Nucleus accumbens (tissue), 56 donors: ENCODE results near the gene CCDC90B.
"Not testable (repeated sequence)": the region's sequence is repeated elsewhere in the genome, so short reads cannot be mapped to it uniquely, and the experiment has no call there.

Experiments
- DNase-seq, 56 donors: peaks; one replicate each; lab custom pipeline; 2025; lab: John Stamatoyannopoulos, UW

CCDC90B gene, protein sequence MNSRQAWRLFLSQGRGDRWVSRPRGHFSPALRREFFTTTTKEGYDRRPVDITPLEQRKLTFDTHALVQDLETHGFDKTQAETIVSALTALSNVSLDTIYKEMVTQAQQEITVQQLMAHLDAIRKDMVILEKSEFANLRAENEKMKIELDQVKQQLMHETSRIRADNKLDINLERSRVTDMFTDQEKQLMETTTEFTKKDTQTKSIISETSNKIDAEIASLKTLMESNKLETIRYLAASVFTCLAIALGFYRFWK

DNA sequence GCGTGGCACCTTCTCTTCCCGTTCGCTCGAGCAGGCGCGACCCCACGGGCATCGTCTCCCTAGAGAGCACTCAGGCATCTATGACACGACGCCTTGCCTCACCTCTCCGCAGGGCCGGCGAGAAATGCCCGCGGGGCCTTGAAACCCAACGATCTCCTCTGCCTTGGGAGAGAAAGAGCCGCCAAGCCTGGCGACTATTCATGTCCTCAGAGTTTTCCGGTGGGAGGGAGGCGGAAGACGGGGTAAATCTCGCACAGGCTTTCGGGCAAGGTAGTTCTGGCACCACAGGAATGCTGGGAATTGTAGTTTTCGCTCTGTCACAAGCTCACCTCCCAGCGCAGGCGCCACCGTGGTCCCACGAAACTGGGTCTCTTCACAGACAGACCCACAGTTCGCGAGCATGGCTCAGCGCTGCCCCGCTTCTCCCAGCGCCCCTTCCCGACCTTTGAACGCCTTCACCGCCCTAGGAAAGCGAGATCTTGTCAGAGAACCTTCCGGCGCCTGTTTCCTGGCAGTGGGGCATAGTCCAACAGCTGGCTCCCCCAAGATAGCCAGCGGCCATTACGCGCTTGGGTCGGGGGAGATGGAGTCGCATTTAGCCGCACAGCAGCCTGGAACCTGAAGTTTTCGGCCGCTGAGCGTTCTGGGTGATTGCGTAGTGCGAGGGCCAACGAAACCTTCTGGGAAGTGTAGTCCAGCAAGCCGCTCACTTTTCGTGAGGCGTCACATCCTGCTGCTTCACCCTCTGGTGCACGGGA lies at the start of gene CCDC90B:
TSS of gene CCDC90B (minus strand) at position 597 of the 758 bp plus-strand sequence. CDS start at position 202, 395 bp downstream.
- DNase-seq: peak; percentile 79 to 100 (median 98)

DNA sequence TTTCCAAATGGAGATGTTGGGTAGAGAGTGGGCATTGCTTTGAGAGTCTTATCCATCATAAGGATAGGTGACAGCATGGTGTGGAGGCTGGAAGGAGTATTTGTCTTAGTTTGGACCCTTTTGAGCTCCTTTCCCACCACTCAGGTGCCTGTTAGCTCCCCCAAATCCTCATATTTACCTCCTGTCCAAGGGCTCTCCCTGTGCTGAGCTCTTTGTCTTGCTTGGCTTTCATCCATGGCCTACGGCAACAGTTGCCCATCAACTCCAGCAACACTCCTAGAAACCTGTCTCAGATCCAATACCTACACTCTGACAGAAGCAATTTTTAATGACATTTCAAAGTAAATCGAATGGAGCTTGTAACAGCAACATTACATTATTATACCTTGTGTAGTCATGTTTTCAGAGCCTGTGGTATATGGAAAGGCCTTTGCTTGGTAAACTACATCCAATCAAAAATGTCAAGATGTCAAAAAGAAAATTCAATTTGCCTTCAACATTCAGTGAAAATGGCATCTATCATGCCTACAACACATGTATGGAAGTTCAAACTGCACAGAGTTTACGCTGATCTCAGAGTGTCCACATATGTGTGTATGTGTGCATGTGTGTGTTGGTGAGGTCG lies 49.4 kb upstream of the CCDC90B start:
- no peak for DNase-seq

DNA sequence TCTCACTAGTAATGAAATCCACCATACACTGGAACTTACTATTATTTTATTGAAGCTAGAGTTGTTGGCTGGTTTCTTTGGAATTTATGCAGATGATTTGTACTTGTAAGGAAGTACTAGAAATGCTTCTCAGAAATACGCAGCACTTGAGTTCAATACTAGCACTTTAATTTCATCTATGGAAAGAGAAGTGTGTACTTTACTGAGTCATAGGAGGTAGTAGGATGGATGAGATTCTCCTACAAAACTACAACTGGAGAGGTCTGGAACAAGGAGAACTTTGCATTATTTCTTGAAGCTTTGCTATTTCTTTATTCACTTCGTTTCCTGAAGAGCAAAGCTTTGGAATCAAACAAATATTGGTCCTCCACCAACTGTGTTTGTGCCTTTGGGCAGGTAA lies 44.1 kb upstream of the CCDC90B start:
- no peak for DNase-seq

DNA sequence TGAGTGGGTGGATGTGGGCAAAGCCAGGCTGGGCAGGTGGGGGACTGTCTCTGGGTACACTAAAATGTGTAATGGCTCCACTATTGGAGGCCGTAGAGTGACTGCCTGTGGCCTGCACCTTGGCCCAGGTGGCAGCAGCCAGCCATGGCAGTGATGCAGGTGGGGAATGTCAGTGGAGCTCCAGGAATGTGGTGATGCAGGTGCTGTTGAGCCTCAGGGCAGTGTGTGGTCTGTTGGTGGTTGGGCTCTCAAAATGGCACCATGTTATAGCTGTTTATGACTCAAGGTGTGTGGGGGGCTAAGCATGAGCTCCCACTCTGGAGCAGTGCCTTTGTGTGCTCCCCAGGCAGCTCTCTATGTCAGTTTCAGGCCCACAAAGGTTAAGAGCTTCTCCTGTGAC lies 40.2 kb upstream of the CCDC90B start:
- DNase-seq: no peak

DNA sequence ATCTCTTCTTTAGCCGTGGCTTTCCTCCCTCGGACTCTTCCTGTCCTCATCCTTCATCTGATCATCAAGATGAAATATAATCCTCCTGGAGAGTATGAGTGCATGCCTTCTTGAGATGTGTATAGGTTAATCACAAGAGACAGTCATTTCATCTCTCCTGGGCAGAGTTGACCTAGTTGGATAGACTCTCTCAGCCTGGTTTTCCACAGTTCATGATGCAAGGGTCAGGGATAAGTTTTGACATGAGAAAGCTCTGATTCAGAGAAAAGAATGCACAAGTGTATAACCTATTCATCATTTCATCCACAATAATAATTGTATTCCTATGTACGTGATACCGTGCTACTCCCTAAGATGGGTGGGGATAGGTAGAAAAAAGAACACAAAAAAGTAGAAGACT lies 33.2 kb upstream of the CCDC90B start:
- no peak for DNase-seq

DNA sequence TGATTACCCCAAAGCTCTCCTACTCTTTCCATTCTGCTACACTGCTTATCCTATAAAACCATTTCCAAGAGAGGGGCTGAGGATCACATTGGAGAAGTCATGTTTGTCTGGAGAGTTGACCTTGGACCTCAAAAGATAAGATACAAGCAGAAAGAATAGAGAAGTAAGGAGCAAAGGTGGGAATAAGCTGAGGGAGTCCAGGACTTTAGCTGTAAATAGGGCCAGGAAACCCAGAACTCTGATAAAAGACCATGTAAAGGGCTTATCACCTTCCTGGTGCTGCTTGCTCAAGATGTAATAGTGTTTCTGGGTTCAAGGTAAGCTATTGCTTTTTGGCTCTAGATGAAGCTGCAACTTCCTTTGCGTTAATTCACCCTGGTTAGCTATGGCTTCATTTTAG lies 32.8 kb upstream of the CCDC90B start:
- DNase-seq: no peak

DNA sequence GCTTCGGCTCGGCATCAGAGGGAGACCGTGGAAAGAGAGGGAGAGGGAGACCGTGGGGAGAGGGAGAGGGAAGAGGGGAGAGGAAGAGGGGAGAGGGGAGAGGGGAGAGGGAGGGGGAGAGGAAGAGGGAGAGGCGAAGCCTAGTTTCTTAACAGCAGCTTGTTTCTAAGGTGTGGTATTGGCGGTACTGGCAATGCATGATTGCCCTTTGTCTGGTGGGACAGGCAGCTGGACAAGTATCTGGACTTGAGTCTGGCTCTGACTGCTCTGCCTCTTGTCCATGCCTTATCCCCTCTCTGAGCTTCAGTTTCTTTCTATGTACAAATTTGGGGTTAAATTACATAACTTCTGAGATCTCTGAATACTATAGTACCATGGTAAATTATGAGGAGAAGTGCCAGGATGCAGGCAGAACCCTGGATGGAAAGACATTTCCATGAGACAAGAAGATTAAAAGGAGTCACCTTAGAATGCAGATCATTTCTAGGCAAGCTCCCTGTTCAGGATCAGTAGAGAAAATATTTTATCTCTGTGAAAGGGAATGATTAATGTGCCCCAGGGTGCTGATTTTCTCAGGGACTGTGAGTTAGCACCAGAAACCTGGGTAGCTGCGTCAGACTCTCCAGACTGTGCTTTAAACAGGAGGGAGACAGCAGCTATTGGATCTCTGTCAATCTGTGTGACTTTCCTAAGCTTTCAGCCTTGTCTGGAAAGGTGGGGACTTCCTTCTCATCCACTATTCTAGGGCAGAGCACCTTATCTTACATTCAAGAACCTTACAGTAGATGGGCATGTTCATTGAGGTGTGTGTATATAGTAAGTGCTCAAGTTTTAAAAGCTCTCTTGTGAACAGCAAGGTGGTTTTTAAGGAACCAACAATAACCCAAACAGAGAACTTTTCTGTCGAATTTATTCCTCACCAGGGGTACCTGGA lies 31.9 kb upstream of the CCDC90B start:
- no peak for DNase-seq

DNA sequence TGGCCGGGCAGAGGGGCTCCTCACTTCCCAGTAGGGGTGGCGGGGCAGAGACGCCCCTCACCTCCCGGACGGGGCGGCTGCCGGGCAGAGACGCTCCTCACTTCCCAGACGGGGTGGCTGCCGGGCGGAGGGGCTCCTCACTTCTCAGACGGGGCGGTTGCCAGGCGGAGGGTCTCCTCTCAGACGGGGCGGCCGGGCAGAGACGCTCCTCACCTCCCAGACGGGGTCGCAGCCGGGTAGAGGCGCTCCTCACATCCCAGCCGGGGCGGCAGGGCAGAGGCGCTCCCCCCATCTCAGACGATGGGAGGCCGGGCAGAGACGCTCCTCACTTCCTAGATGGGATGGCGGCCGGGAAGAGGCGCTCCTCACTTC lies 30.7 kb upstream of the CCDC90B start:
- not testable (repeated sequence) for DNase-seq

DNA sequence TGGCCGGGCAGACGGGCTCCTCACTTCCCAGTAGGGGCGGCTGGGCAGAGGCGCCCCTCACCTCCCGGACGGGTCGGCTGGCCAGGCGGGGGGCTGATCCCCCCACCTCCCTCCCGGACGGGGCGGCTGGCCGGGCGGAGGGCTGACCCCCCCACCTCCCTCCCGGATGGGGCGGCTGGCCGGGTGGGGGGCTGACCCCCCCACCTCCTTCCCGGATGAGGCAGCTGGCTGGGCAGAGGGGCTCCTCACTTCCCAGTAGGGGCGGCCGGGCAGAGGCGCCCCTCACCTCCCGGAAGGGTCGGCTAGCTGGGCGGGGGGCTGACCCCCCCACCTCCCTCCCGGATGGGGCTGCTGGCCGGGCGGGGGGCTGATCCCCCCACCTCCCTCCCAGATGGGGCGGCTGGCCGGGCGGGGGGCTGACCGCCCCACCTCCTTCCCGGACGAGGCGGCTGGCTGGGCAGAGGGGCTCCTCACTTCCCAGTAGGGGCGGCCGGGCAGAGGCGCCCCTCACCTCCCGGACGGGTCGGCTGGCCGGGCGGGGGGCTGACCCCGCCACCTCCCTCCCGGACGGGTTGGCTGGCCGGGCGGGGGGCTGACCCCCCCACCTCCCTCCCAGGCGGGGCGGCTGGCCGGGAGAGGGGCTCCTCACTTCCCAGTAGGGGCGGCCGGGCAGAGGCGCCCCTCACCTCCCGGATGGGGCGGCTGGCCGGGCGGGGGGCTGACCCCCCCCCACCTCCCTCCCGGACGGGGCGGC lies 30.2 kb upstream of the CCDC90B start:
- not testable (repeated sequence) for DNase-seq

DNA sequence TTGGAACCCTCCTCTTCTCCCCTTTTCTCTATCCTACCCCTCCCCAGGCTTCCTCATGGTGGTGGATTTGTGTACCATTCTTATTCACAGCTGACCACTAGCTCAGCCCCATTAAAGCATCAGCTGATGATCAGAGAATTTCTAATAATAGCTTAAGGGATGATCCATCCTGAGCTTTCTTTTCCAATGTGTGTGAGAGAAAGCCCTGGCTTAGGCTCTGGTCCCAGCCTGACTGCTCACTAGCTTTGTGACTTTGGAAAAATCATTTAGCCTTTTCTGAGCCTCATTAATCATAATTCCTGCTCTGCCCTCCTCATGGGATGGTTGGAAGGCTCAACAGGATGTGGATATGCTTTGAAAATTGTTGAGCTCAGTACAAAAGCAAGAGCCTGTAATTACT lies 26.3 kb upstream of the CCDC90B start:
- no peak for DNase-seq

DNA sequence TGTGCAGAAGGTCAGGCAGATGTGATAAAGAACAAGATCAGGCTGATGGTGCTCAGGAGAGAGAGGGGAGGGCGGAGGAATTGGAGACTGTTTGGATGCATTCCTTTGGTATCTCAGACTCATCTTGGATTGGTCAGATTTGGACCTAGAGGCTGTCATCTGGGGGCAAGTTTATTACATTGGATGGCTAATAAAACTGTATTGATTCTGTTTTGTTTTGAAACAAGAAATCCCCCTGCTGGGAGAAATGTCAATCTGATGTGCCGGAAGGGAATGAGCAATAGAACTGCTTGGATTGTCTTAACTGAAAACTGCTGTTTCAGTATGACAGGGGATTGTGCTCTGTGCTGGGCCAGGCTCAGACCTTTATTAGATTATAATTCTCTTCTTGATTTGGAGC lies 25.5 kb upstream of the CCDC90B start:
- DNase-seq: no peak

DNA sequence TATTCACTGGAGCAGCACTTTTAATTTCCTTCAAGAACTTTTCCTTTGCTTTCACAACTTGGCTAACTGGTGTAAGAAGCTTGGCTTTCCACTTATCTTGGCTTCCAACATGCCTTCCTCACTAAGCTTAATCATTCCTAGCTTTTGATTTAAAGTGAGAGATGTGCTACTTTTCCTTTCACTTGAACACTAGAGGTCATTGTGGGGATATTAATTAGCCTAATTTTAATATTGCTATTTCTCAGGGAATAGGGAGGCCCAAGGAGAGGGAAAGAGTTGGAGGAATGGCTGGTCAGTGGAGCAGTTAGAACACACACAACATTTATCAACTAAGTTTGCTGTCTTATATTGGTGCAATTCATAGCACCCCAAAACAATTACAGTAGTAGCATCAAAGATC lies 24.6 kb upstream of the CCDC90B start:
- DNase-seq: no peak

DNA sequence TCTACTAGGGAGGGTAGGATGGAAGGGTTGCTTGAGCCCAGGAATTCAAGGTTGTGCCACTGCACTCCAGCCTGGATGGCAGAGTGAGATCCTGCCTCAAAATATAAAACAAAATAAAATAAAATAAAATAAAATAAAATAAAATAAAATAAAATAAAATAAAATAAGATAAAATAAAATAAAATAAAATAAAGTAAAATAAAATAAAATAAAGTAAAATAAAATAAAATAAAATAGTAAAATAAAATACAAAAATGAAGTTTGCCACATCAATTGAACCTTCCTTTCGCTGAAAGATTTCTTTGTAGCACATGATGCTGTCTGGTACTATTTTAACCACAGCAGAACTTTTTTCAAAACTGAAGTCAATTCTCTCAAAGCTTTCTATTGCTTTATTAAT lies 22.4 kb upstream of the CCDC90B start:
- DNase-seq: not testable (repeated sequence)

DNA sequence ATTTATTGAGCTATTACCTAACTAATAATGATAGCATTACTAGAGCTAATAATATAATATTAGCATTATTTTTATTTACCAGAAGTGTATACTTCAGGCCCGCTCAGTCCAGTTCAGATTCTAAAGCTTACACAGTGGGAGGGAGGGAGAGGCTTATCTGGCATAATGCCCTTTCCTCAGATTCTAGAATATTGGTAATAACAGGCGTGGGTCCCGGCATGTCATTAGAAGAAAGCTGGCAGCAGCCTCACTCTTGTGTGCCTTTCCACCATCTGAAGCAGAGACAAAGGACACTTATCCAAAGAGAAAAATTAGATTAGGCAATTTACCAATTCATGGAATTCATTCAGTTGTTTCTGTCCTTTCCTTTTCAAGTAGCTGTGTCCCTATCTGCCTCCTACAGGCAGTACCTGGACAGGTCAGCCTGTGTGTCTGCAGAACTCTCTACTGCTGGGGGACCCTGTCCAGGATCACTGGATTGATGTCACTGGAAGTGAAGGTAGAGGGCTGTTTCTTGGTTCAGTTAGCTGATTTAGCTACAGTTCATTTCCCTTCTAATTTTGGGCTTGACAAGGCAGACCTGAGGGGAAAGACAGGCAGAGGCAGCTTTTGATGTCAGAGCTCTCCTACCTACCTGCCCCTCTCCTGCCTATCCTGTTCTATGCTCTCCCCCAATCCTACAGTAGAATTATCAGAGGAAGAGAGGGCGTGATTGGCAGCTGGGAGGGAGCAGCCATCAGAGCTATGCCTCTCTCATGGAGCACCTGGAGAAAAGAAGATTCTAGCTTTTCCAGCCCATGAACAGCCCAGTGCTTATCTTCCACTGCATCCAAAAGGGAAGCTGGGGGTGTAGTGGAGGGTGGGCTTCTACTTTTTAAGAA lies 20.3 kb upstream of the CCDC90B start:
- DNase-seq: peak in 26 of 56 donors; percentile 5 to 78 (median 36)

DNA sequence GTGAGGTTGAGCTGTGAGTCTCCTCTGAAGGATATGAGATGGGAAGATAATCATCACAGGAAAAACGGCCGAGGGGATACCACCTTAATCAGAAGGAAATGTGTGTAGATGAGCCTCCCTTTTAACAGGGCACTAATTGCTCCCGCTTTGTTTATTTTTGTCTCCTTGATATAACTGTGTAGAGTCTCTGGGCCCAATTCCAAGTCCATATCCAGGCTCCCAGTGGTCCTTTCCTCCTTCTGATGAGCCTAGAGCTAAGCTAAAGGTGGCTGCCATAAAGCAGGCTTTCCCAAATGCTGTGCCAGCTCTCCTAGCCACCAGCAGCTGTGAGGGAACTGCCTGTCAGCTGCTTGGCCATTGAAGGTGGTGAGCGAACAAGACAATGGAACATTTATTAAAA lies 17.1 kb upstream of the CCDC90B start:
- no peak for DNase-seq

DNA sequence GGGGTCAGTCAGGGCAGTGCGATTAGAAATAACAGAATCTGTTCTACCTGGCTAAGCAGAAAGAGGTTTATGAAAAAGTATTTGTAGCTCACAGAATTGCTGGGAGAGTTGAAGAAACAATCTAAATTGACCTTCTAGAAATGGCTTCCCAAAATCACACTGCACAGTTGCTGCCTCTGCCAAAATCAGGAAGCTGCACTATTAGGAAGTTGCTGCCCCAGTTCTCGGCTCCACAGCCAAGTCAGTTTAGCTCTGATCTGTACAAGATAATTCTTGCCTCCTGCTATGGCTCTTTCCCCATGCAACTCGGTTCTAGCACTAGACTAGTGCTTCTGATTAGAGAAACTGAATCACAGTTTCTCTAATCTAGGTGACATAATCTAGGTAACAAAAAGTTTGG lies 16.0 kb upstream of the CCDC90B start:
- DNase-seq: no peak

DNA sequence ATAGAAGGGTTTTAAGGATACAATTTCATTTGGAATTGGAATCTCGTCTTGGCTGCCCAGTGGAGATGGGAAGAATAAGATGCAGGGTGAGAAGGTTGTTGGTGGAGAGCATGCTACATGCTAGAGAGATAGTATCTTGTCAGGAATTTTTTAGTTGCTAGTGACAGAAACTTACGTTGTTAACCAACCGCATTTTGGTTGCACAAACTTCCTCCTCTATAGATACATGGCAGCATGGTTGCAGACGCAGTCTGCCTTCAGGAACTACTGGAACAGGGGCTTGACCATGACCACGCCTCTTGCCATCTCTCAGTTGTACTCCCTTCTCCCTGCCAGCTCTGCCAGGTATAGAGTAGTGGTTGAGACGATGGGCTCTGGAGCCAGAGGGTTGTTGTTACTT lies 13.5 kb upstream of the CCDC90B start:
- no peak for DNase-seq

DNA sequence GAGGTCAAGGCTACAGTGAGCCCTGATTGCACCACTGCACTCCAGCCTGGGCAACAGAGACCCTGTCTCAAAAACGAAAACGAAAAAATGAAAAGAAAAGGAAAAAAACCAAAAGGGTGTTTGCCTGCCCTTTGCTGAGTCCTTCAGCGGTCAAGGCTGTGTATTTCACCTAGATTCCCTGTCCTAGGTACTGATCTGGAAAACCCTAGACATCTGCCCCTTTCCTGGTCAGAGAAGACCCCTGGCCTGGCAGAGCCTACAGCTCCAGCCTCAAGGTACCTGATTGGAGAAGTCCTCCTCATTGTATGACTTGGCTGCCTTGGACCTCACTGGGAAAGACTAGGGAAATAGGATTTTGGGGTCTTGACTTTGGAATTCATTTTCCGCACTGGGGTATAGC lies 8.0 kb upstream of the CCDC90B start:
- no peak for DNase-seq

DNA sequence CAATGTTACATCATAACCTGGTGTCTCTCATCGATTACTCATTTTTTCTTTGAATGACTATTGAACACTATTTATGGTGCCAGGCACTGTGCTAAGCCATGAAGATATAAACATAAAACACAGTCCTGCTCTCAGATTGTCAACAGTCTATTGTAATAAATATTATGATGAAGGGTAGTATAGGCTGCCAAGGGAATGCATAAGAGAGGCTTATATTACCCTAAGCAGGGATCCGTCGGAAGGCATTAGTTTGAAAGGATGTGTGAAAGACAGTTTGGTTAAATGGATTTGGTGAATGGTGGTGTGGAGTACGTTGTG lies 7.2 kb upstream of the CCDC90B start:
- DNase-seq: no peak
